ENCODE results near the gene VAV2.

VAV2 gene

GRCh38 chr9:133870598-133871595, 121.2 kb downstream of the VAV2 start:
- FAIRE-seq = no peak

GRCh38 chr9:133869674-133870405, 122.3 kb downstream of the VAV2 start:
- no peak for FAIRE-seq

- no peak for FAIRE-seq
These were observed 123.9 kb downstream of the VAV2 start for GRCh38 chr9:133868203-133868602.

- no peak for FAIRE-seq
These were observed 125.2 kb downstream of the VAV2 start for GRCh38 chr9:133866946-133867345.

GRCh38 chr9:133864011-133864410, 128.1 kb downstream of the VAV2 start:
- no peak for FAIRE-seq

- no peak for FAIRE-seq
These were observed 128.9 kb downstream of the VAV2 start for GRCh38 chr9:133863257-133863592.

GRCh38 chr9:133862585-133863256, 129.4 kb downstream of the VAV2 start:
- FAIRE-seq = no peak

GRCh38 chr9:133861692-133862091, 130.4 kb downstream of the VAV2 start:
- FAIRE-seq = no peak

GRCh38 chr9:133861086-133861485, 131.0 kb downstream of the VAV2 start:
- no peak for FAIRE-seq

- FAIRE-seq = no peak
These were observed 133.4 kb downstream of the VAV2 start for GRCh38 chr9:133858771-133859170.

- FAIRE-seq = no peak
These were observed 134.5 kb downstream of the VAV2 start for GRCh38 chr9:133857639-133858038.

- no peak for FAIRE-seq
These were observed 135.3 kb downstream of the VAV2 start for GRCh38 chr9:133856798-133857197.

GRCh38 chr9:133855802-133856521, 136.2 kb downstream of the VAV2 start:
- FAIRE-seq = no peak

- FAIRE-seq = no peak
These were observed 136.8 kb downstream of the VAV2 start for GRCh38 chr9:133855371-133855770.

GRCh38 chr9:133854765-133855164, 137.4 kb downstream of the VAV2 start:
- no peak for FAIRE-seq

GRCh38 chr9:133854048-133854447, 138.1 kb downstream of the VAV2 start:
- no peak for FAIRE-seq

GRCh38 chr9:133853331-133853730, 138.8 kb downstream of the VAV2 start:
- FAIRE-seq = no peak

GRCh38 chr9:133852431-133852830, 139.7 kb downstream of the VAV2 start:
- FAIRE-seq = no peak

GRCh38 chr9:133851693-133852092, 140.4 kb downstream of the VAV2 start:
- FAIRE-seq = no peak

- no peak for FAIRE-seq
These were observed 141.2 kb downstream of the VAV2 start for GRCh38 chr9:133850937-133851336.

GRCh38 chr9:133850161-133850560, 142.0 kb downstream of the VAV2 start:
- FAIRE-seq = no peak

GRCh38 chr9:133849110-133849670, 142.9 kb downstream of the VAV2 start:
- no peak for FAIRE-seq
